ENCODE results near the gene TMEM198. TPM values are rescaled to one million over a fixed set of nuclear protein-coding genes. Genes with fewer than 3 reads are reported as not detected.

Gene TMEM198
- total and polyA plus RNA-seq, 4 donors = 1.3 to 7.1 (median 4.3) TPM

DNA sequence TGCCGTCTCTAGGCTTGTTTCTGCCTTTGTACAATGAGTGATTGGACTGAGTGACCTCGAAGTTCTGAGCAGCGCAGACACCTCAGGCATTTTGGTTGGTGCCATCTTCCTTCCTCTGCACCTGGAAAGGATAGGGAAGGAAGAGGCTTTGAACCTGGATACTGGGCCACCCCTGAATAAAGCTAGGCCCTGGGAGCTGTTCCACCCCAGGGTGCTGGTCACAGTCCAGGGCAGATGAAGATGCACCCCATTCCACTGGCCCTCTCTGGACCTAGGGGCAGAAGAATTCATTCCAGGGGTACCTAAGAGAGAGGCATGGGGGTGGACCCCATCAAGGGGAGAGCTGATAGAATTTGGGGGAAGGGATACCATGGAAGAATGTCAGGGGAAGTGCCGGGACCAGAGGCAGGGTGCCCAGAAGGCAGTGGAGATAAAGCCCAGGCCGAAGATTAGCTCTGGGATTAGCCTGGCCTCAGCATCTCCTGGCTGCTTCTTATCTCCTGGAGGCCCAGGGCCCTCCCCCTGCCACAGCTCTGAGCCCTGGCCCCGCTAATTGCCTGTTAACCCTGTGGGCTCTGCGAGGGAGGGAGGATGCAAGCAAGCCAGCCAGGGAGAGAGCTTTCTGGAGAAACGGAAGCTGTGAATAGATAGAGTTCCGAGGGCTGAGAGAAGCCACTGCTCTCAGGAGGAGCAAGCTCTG lies 18.1 kb upstream of the TMEM198 start:
- TF ChIP-seq, protein P1, sequence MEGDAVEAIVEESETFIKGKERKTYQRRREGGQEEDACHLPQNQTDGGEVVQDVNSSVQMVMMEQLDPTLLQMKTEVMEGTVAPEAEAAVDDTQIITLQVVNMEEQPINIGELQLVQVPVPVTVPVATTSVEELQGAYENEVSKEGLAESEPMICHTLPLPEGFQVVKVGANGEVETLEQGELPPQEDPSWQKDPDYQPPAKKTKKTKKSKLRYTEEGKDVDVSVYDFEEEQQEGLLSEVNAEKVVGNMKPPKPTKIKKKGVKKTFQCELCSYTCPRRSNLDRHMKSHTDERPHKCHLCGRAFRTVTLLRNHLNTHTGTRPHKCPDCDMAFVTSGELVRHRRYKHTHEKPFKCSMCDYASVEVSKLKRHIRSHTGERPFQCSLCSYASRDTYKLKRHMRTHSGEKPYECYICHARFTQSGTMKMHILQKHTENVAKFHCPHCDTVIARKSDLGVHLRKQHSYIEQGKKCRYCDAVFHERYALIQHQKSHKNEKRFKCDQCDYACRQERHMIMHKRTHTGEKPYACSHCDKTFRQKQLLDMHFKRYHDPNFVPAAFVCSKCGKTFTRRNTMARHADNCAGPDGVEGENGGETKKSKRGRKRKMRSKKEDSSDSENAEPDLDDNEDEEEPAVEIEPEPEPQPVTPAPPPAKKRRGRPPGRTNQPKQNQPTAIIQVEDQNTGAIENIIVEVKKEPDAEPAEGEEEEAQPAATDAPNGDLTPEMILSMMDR (IDR thresholded peaks at IDR 0.05; ENCODE audit: control extremely low read depth, extremely low read depth) = no peak
- Histone ChIP-seq H3K9me3 (ENCODE audit: control insufficient read depth in 4 of 4, insufficient read depth in 3 of 4, low read length in 3 of 4) (peaks cover 0 to 2% (median 0%) of the 10 kb centered on the region in 4 donors), H3K27ac (ENCODE audit: low read depth in 1 of 2, low read length in 1 of 2) (no peak overlapping the region), H3K9ac (ENCODE audit: insufficient read depth in 1 of 2, low read length in 2 of 2) (no peak overlapping the region), H3K36me3 (ENCODE audit: control insufficient read depth in 4 of 4, insufficient read depth in 4 of 4, low read length in 4 of 4) (no peaks in the 10 kb centered on the region), H3K4me3 (no peak overlapping the region), H3K27me3 (ENCODE audit: control insufficient read depth in 3 of 3, insufficient read depth in 3 of 3, low read length in 2 of 3) (peaks cover 0 to 65% (median 35%) of the 10 kb centered on the region in 3 donors), H3K4me1 (ENCODE audit: control insufficient read depth in 5 of 5, insufficient read depth in 5 of 5, low read length in 5 of 5) (peaks cover 0 to 45% (median 0%) of the 10 kb centered on the region in 5 donors)
- DNase-seq (peak; percentile 66 to 73 (median 71)), ATAC-seq (ENCODE audit: insufficient read depth, low FRiP score) (no peak)
- 42 to 47% methylated on average over 8 to 9 of the region's 9 CpGs for WGBS, 2 donors

DNA sequence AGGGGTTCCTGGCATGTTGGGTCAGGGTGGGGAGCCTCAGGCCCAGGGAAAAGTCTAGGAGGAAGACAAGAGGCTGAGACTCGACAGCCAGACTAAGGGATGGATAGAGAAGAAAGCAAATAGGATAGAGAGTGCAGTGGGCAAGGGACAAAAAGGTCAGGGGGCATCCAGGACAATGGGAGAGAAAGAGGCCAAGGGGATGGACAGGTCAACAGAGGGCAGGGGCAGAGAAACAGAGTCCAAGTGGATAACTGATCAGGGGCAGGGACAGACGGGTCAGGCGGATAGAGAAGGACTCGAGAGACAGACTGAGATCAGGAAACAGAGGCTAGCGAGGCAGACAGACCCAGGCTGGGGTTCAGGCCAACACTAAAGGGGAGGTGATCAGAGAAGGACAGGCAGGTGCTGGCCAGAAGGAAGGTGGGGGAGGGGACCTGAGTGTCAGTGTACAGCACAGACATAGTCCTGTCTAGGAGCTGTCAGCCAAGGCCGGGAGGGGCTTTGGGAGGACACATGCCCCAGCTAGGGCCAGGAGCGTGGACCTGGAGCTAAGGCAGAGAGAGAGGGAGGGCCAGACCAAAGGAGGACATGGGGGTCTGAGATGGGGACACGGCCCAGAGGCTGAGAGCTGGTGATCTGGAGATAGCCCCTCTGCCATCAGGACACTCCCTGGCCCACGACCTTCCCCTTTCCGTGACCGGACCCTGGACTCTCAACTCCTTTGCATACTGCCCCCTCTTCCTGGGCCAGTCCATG lies 17.3 kb upstream of the TMEM198 start:
- Histone ChIP-seq H3K36me3 (ENCODE audit: control insufficient read depth in 4 of 4, insufficient read depth in 4 of 4, low read length in 4 of 4) (no peaks in the 10 kb centered on the region), H3K9ac (ENCODE audit: insufficient read depth in 1 of 2, low read length in 2 of 2) (no peak overlapping the region), H3K4me1 (ENCODE audit: control insufficient read depth in 5 of 5, insufficient read depth in 5 of 5, low read length in 5 of 5) (peaks cover 0 to 39% (median 0%) of the 10 kb centered on the region in 5 donors), H3K27ac (ENCODE audit: low read depth in 1 of 2, low read length in 1 of 2) (no peak overlapping the region), H3K9me3 (ENCODE audit: control insufficient read depth in 4 of 4, insufficient read depth in 3 of 4, low read length in 3 of 4) (peaks cover 0 to 2% (median 0%) of the 10 kb centered on the region in 4 donors), H3K27me3 (ENCODE audit: control insufficient read depth in 3 of 3, insufficient read depth in 3 of 3, low read length in 2 of 3) (peaks cover 0 to 63% (median 37%) of the 10 kb centered on the region in 3 donors), H3K4me3 (no peak overlapping the region)
- TF ChIP-seq, protein P1 (IDR thresholded peaks at IDR 0.05; ENCODE audit: control extremely low read depth, extremely low read depth) = no peak
- 42 to 58% methylated on average over 10 to 11 of the region's 11 CpGs for WGBS, 2 donors
- no peak for ATAC-seq (ENCODE audit: insufficient read depth, low FRiP score)
- DNase-seq = no peak

DNA sequence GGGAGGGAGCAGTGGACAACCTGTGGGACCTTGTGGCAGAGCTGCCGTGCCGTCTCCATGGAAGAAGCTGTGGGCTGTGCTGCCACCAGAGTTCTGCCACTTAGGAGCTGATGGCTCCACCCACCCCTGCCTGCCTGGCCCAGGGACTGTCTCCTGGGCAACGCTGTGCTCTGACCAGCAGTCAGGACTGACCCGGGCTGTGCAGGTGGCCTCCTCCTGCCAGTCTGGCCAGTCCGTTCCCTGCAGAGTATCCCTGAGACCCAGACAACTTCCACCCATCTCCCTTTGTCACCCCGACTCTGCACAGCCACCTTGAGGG lies 16.8 kb upstream of the TMEM198 start:
- 39 to 47% methylated on average over 6 of the region's 6 CpGs for WGBS, 2 donors
- Histone ChIP-seq H3K27me3 (ENCODE audit: control insufficient read depth in 3 of 3, insufficient read depth in 3 of 3, low read length in 2 of 3) (peaks cover 0 to 60% (median 35%) of the 10 kb centered on the region in 3 donors), H3K27ac (ENCODE audit: low read depth in 1 of 2, low read length in 1 of 2) (no peak overlapping the region), H3K36me3 (ENCODE audit: control insufficient read depth in 4 of 4, insufficient read depth in 4 of 4, low read length in 4 of 4) (no peaks in the 10 kb centered on the region), H3K9me3 (ENCODE audit: control insufficient read depth in 4 of 4, insufficient read depth in 3 of 4, low read length in 3 of 4) (peaks cover 0 to 2% (median 0%) of the 10 kb centered on the region in 4 donors), H3K9ac (ENCODE audit: insufficient read depth in 1 of 2, low read length in 2 of 2) (no peak overlapping the region), H3K4me3 (no peak overlapping the region), H3K4me1 (ENCODE audit: control insufficient read depth in 5 of 5, insufficient read depth in 5 of 5, low read length in 5 of 5) (peaks cover 0 to 34% (median 0%) of the 10 kb centered on the region in 5 donors)
- TF ChIP-seq, protein P1 (IDR thresholded peaks at IDR 0.05; ENCODE audit: control extremely low read depth, extremely low read depth) = no peak
- ATAC-seq (ENCODE audit: insufficient read depth, low FRiP score) (no peak), DNase-seq (no peak)

Data from lung (tissue), 12 donors.